Prostate gland (tissue), 2 donors: ENCODE data around the gene GALNT11. TPM values are rescaled to one million over a fixed set of nuclear protein-coding genes. Genes with fewer than 3 reads are reported as not detected.
"Not testable (repeated sequence)": the region's sequence is repeated elsewhere in the genome, so short reads cannot be mapped to it uniquely, and the experiment has no call there.

Source experiments
- DNase-seq: peaks from one replicate; pipeline ENCODE4 v3.0.0-alpha.2; 2019; ENCODE audit warnings: low spot score
- H3K27ac ChIP-seq, 2 donors: fragments of 200-600 bp; sonication (generic); 2 replicates each; pipeline ENCODE4 v1.5.1; 2017 to 2019
- H3K27me3 ChIP-seq: fragments of 200-600 bp; sonication (generic); replicated peaks from 2 replicates; pipeline ENCODE4 v1.5.1; 2019; ENCODE audit not compliant: insufficient read depth
- H3K36me3 ChIP-seq, 2 donors: fragments of 200-600 bp; sonication (generic); 1 replicate in 1 of 2; 2 replicates in 1 of 2; pipeline versions ENCODE4 v1.5.1 to v1.8.1; 2017 to 2019
- H3K4me1 ChIP-seq: fragments of 200-600 bp; sonication (generic); replicated peaks from 2 replicates; pipeline ENCODE4 v1.5.1; 2019
- H3K4me3 ChIP-seq, 2 donors: fragments of 200-600 bp; sonication (generic); 2 replicates each; pipeline ENCODE4 v1.5.1; 2017 to 2019
- H3K9me3 ChIP-seq: fragments of 200-600 bp; sonication (generic); 2 replicates; pipeline ENCODE4 v1.5.1; 2017
- POLR2A ChIP-seq: fragments of 450-650 bp; IDR thresholded peaks from one replicate; pipeline ENCODE4 v1.6.1; 2016; ENCODE audit warnings: antibody characterized with exemption, mild to moderate bottlenecking
- POLR2AphosphoS5 ChIP-seq: sonication (generic); formaldehyde crosslinking; IDR thresholded peaks from one replicate; pipeline ENCODE4 v1.6.1; 2017; ENCODE audit warnings: antibody characterized with exemption
- WGBS: methylation state at CpG from one replicate; pipeline ENCODE4 v1.1.5; 2018; 5-methylcytosine and 5-hydroxymethylcytosine counted together
- intact Hi-C: fragments of 100-400 bp; cut with DNase I; formaldehyde crosslinking; loops from one replicate; pipeline ENCODE4 v1.14.2; 2022
- total RNA-seq, 2 donors: library from RNA; depleted of rRNA; stranded (reverse); fragments of >200 nt; gene quantifications; one replicate each; pipeline ENCODE4 v1.1.0, GENCODE V29; 2016
- TF ChIP-seq, protein P1 (sequence below), 4 experiments: fragments of 200-600 bp in 2 of 4; fragments of 450-650 bp in 2 of 4; sonication (generic) in 2 of 4; IDR thresholded peaks; 1 replicate in 3 of 4; 2 replicates in 1 of 4; pipeline ENCODE4 v1.5.1; 2016 to 2019; ENCODE audit warnings: antibody characterized with exemption in 4 of 4, mild to moderate bottlenecking in 2 of 4, moderate library complexity in 2 of 4

GALNT11 gene
- total RNA-seq, 2 donors from 2014 or later = 50.3 to 76.2 TPM

DNA sequence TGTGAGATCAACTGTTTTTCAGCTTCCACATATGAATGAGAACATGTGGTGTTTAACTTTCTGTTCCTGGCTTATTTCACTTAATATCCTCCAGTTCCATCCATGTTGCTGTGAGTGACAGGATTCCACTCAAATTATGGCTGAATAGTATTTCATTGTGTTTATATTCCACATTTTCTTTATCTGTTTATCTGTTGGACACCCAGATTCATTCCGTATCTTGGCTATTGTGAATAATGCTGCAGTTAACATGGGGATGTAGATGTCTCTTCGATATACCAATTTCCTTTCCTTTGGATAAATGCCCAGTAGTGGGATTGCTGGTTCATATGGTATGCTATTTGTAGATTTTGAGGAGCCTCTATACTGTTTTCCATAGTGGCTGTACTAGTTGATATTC is 47.9 kb downstream of the GALNT11 start:
- Histone ChIP-seq H3K4me3 (no peak overlapping the region), H3K36me3 (no peaks in the 10 kb centered on the region), H3K27me3 (no peaks in the 10 kb centered on the region), H3K9me3 (no peaks in the 10 kb centered on the region), H3K4me1 (peaks cover 4% of the 10 kb centered on the region), H3K27ac (no peak overlapping the region)
- DNase-seq = no peak
- 86% methylated on average over 2 of the region's 2 CpGs for WGBS
- no peak for TF ChIP-seq POLR2AphosphoS5
- no peak for TF ChIP-seq POLR2A
- TF ChIP-seq, protein P1, sequence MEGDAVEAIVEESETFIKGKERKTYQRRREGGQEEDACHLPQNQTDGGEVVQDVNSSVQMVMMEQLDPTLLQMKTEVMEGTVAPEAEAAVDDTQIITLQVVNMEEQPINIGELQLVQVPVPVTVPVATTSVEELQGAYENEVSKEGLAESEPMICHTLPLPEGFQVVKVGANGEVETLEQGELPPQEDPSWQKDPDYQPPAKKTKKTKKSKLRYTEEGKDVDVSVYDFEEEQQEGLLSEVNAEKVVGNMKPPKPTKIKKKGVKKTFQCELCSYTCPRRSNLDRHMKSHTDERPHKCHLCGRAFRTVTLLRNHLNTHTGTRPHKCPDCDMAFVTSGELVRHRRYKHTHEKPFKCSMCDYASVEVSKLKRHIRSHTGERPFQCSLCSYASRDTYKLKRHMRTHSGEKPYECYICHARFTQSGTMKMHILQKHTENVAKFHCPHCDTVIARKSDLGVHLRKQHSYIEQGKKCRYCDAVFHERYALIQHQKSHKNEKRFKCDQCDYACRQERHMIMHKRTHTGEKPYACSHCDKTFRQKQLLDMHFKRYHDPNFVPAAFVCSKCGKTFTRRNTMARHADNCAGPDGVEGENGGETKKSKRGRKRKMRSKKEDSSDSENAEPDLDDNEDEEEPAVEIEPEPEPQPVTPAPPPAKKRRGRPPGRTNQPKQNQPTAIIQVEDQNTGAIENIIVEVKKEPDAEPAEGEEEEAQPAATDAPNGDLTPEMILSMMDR (IDR thresholded peaks at IDR 0.05) = no peak
- intact Hi-C loops = no loop called here

DNA sequence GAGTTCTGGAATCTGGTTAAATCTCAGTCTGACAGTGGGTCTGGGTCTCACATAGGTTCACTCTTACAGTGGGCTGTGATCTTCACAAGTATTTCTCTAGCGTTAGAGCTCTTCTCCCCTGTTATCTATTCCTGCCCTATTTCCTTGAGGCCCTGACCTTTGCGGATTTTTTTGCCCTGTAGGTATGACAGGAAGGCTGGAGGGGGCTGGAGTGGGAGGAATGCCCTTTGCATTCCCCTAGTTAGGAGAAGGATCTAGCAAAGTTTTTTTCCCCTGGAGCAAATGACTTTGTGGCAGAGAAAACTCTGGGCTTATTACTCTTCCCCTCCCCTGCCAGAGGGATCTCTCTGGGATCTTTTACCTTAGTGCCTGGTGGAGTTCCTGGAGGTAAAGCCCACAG is 49.2 kb downstream of the GALNT11 start:
- WGBS = 75% methylated on average over 2 of the region's 2 CpGs
- Histone ChIP-seq H3K27me3 (no peaks in the 10 kb centered on the region), H3K27ac (no peak overlapping the region), H3K4me1 (peaks cover 4% of the 10 kb centered on the region), H3K9me3 (no peaks in the 10 kb centered on the region), H3K4me3 (no peak overlapping the region), H3K36me3 (no peaks in the 10 kb centered on the region)
- DNase-seq = no peak
- TF ChIP-seq POLR2AphosphoS5 = no peak
- no peak for TF ChIP-seq POLR2A
- TF ChIP-seq, protein P1 (IDR thresholded peaks at IDR 0.05) = no peak
- intact Hi-C loops = no loop called here

DNA sequence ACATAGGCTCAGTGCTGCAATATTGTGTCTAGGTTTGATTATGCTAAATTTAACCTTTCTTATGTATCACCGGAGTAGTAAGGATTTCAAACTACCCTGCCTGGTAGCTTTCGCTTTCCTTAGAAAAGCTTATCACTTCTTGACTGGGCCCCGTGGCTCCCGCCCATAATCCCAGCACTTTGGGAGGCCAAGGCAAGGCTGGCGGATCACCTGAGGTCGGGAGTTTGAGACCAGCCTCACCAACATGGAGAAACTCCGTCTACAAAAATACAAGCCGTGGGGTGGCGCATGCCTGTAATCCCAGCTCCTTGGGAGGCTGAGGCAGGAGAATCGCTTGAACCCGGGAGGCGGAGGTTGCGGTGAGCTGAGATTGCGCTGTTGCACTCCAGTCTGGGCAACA is 49.9 kb downstream of the GALNT11 start:
- intact Hi-C loops, H3K27me3 ChIP-seq, H3K4me1 ChIP-seq, H3K27ac ChIP-seq, H3K36me3 ChIP-seq, H3K4me3 ChIP-seq, DNase-seq, H3K9me3 ChIP-seq: not testable (repeated sequence)
- 95% methylated on average over 14 of the region's 14 CpGs for WGBS

DNA sequence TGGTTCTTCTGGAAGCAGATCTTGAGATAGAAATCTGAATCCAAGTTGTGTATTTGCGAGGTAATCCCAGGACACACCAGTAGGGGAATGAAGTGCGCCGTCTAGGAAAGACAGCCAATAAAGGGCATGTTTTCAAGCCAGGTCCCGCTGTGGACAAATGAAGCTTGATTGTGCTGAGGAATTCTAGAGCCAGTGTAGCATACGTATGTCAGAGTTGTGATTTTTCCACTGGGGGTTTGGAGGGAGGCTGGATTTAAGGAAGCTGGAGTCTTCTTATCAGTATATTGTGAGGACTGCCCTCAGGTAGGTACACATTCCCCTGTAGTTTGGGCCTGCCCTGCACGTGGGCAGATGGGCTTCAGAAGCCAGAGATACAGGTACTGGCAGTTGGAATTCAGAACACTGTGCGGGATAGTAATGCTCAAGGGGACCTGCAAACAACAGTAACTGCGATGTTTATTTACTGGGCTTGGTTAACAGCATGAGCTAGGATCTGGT is 50.9 kb downstream of the GALNT11 start:
- 61% methylated on average over 8 of the region's 8 CpGs for WGBS
- TF ChIP-seq, protein P1 (IDR thresholded peaks at IDR 0.05) = peak in 3 of 4 experiments; percentile 18 to 39 (median 35)
- TF ChIP-seq POLR2AphosphoS5 = no peak
- Histone ChIP-seq H3K27me3 (no peaks in the 10 kb centered on the region), H3K9me3 (no peaks in the 10 kb centered on the region), H3K36me3 (no peaks in the 10 kb centered on the region), H3K4me3 (no peak overlapping the region), H3K4me1 (peaks cover 4% of the 10 kb centered on the region), H3K27ac (peak overlapping the region; percentile 1 to 35)
- no peak for DNase-seq
- intact Hi-C loops = no loop called here

DNA sequence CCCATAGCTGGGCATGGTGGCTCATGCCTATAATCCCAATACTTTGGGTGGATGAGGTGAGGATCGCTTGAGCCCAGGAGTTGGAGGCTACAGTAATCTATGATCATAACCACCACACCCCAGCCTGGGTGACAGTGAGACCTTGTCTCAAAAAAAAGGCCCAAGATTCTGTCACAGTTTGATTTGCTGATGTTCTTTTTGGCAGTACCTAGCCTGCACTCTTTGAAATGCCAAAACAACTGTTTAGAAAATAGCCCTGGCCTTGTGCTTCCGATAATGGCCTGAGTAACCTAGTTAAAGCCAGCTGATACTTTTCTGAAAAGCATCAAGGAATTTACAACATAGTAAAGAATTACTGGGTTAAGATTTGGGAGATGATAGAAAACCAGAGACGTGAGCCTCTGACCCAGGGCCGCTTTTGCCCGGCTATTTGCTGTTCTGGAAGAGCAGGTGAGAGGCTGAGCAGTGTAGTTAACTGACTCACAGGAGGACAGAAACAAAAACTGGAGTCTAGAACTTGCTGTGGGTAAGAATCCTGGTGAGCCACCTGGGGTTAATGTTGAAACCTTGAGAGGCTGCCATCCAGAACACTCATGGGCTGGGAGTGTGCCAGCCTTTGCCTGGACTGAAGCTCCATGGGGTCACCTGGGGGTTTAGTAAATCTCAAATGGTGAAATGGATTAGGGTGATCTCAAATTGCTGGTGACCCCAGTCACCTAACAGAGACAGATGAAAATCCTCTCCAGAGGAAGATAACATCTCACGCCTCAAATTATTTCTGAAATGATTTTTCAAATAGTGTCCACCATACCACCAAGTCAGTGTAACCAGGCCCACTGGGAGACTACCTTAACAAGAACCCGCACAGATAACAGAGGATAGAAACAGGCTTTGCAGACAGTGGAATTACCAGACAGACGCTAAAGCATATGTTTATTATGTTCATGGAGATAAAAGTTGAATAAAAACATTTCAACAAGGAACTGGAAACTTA is 51.8 kb downstream of the GALNT11 start:
- no peaks in the 10 kb centered on the region for H3K27me3 ChIP-seq
- DNase-seq = no peak
- no peak for TF ChIP-seq POLR2AphosphoS5
- TF ChIP-seq, protein P1 (IDR thresholded peaks at IDR 0.05) = no peak
- TF ChIP-seq POLR2A = no peak
- H3K4me3 ChIP-seq = no peak overlapping the region
- WGBS = 66% methylated on average over 8 of the region's 8 CpGs
- intact Hi-C loops = no loop called here
- no peaks in the 10 kb centered on the region for H3K9me3 ChIP-seq
- H3K36me3 ChIP-seq = no peaks in the 10 kb centered on the region
- peaks cover 4% of the 10 kb centered on the region for H3K4me1 ChIP-seq
- H3K27ac ChIP-seq = peak overlapping the region; percentile 1 to 35
